Measurements from ENCODE around the gene RNASE9.
"Not testable (repeated sequence)": the region's sequence is repeated elsewhere in the genome, so short reads cannot be mapped to it uniquely, and the experiment has no call there.

The RNASE9 gene

DNA sequence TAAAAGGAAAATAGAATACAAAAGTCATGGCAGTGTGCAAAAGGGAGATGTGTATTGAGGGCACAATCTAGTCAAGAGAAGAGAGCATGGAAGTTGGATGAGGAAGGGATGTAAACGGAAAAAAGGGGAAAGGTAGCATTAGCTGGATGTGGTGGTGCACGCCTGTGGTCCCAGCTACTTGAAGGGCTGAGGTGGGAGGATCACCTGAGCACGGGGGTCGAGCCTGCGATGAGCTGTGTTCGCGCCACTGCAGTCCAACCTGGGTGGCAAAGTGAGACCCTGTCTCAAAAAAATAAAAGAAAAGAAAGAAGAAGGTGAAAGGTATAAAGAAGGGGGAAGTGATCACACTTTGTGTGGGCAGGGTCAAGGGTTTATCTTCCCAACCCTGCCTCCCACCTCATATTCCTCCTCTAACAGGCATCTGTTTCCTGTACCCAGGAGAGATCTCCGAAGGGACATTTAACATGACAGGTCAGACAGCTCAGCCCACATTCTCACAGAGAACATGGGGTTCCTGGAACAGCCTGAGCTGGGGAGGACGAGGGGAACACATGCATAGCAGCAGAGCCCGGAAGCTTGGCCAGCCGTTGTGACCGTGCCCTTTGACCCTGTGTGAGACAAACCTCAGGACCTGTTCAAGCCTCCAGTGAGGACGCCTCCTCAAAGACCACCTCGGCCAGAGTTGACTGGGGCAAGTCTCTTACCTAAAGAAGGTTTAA, 18.1 kb upstream of the RNASE9 start:
- no peak for FAIRE-seq
- DNase-seq (ENCODE audit: insufficient read length, low spot score) = no peak

DNA sequence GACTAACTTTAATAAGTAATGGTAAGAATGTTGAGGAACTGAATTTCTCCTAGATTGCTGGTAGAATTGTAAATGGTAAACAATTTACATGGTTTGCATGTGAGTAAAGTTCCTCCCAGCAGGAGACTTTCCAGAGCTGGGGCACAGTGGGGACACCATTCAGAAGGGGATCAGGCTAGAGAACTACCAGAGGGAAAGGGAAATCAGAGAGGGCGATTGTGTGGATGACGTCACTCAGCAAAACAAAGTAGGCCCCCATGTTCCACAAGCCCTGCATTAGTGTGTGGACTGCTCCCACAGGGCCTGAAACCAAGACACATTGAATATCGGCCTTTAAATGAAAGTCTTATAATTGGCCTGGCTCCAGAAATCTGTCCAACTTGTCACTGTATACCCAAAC, 17.5 kb upstream of the RNASE9 start:
- FAIRE-seq (no peak), DNase-seq (ENCODE audit: insufficient read length, low spot score) (no peak)

DNA sequence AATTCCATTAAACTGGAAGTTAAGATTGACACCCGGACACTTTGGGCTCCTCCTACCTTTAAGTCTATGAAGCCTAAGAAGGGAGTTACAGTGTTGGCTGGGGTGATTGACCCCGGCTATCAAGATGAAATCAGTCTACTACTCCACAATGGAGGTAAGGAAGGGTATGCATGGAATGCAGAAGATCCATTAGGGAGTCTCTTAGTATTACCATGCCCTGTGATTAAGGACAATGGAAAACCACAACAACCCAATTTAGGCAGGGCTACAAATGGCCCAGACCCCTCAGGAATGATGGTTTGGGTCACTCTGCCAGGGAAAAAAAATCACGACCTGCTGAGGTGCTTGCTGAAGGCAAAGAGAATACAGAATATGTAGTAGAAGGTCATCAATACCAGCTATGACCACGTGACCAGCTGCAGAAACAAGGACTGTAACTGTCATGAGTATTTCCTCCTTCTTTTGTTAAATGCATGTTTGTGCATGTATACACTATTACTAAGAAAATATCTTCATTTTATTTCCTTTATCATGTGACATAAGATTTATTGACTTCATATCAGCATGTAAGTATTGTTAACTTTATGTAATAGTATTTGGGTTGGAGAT, 11.6 kb upstream of the RNASE9 start:
- DNase-seq (ENCODE audit: insufficient read length, low spot score); FAIRE-seq: not testable (repeated sequence)

DNA sequence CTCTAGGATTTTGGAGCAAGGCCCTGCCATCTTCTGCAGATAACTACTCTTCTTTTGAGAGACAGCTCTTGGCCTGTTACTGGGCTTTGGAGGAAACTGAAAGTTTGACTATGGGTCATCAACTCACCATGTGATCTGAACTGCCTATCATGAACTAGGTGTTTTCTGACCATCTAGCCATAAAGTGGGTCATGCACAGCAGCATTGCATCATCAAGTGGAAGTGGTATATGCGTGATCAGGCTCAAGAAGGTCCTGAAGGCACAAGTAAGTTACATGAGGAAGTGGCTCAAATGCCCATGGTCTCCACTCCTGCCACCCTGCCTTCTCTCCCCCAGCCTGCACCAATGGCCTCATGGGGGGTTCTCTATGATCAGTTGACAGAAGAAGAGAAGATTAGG, 9.9 kb upstream of the RNASE9 start:
- DNase-seq (ENCODE audit: insufficient read length, low spot score); FAIRE-seq: not testable (repeated sequence)

DNA sequence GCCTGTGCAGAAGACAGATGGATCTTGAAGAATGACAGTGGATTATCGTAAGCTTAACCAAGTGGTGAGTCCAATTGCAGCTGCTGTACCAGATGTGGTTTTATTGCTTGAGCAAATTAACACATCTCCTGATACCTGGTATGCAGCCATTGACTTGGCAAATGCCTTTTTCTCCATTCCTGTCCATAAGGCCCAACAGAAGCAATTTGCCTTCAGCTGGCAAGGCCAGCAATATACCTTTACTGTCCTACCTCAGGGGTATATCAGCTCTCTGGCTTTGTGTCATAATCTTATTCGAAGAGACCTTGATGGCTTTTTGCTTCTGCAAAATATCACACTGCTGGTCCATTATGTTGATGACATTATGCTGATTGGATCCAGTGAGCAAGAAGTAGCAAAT, 9.0 kb upstream of the RNASE9 start:
- FAIRE-seq = not testable (repeated sequence)

DNA sequence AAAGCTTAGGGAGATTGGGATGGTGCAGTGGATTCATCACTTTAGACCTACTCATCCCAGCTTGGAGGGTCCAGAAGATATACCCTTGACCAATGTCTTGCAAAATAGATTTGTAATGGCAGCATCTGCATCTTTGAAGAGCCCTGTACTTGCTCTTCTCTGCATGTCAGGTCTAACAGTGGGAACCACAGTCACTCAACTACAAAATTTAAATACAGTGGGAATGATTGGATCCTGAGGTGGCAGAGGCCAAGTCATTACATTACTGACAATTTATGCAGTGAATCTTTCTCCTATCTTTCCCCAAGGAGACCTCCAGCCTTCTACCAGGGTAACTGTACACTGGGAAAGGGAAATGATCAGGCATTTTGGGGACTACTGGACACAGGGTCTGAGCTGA, 8.2 kb upstream of the RNASE9 start:
- DNase-seq (ENCODE audit: insufficient read length, low spot score) = no peak
- FAIRE-seq = no peak

More for the DNA sequence above, 9.0 kb upstream of the RNASE9 start:
- DNase-seq (ENCODE audit: insufficient read length, low spot score) = not testable (repeated sequence)

DNA sequence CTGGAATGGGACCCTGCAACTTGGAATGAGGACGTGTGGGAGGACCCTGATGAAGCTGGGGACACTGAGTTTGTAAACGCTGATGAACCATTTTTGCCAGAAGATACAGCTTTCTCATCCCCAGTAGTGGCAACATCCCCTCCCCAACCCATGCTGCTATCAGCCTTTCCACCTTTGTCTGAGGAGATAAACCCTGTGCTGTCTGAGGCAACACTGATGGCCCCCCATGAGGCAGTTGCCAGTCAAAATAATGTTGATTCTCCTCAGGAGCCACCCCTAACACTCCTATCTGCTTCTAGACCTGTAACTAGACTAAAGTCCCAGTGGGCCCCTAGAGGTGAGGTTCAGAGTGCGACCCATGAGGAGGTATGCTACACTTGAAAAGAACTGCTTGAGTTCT, 7.5 kb upstream of the RNASE9 start:
- no peak for DNase-seq (ENCODE audit: insufficient read length, low spot score)

DNA sequence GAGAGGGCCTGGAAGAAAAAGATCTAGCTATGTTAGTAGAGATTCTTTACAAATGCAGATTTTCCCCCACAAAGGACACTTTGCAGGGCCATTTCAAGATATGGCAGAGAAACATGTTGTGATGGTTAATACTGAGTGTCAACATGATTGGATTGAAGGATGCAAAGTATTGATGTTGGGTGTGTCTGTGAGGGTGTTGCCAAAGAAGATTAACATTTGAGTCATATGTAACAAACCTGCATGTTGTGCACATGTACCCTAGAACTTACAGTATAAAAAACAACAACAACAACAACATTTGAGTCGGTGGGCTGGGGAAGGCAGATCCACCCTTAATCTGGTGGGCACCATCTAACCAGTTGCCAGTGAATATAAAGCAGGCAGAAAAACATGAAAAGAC, 6.4 kb upstream of the RNASE9 start:
- not testable (repeated sequence) for DNase-seq (ENCODE audit: insufficient read length, low spot score); FAIRE-seq

More for the DNA sequence above, 7.5 kb upstream of the RNASE9 start:
- no peak for FAIRE-seq

DNA sequence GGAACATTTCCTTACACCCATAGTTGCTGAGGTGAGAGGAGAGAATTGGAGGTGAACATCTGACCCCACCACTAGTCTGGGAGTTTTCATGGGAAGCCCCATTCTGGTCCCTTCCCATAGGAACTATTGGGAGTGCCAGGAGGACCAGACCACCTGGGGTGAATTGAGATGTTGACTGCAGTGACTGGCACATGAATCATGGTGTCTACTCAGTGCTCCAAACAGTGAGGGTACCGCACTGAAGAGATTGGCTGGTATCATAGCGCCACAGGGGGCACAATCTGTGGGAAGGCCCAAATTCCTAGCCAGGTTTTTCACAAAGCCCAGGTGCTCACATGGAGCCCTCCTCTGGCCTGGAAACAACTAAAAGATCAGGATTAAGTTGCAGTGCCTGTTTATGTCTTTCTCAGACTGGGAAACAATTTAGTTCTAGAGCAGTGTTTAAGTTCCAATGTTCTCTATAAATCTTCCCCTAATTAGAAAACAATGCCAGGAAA, 3.7 kb upstream of the RNASE9 start:
- FAIRE-seq (no peak), DNase-seq (ENCODE audit: insufficient read length, low spot score) (no peak)

DNA sequence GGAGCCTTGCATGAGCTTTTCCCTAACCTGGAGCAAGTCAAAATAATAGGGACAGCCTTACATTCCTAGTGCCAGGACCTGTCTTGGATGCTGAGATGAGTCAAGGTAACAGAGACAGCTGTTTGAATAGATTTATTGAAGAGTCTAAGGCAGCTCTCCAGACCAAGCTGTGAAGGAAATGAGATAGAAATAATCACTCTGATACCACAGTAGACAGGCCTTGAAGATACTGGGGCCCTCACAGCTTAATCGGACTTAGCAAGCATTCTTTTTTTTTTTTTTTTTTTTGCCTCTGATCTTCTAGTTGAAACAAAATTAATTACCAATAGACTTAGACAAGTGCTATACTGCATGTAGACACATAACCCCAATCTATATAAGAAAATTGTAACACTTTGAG, 3.1 kb upstream of the RNASE9 start:
- DNase-seq (ENCODE audit: insufficient read length, low spot score) = no peak
- no peak for FAIRE-seq

DNA sequence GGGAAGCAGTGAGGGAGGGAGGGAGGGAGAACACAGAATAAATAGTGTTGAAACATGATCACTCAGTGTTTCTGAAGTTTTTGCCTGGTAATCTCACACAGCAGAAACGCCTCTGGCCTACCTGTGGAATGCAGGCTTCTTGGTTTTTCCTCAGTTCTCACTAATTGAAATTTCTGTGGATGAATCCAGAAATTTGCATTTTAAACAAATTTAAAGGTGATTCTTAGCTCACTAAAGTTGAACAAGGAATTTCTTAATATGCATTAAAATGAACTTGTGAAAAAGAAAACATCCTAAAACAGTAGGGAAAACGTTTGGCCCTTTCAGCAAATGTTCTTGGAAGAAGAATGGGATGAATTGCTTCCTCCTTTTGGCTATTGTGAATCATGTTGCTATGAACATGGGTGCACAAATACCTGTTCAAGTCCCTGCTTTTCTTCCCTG, 1.4 kb downstream of the RNASE9 start:
- DNase-seq (ENCODE audit: insufficient read length, low spot score) (no peak), FAIRE-seq (no peak)

DNA sequence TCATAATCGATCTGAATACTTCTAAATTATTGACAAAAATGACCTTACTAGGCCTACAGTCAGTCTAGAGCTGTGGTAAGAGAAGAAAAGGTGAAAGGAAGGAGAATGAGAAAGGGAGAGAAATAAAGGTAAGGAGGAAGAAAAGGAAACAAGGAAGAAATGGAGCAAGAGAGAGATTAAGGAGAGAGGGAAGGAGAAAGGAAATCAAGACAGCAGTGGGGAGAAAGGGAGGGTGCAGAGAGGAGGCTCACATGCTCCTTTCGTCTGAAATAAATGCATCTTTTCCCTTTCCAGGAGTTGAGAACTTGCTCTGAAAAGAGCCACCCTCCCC, 3.7 kb downstream of the RNASE9 start:
- FAIRE-seq = no peak
- no peak for DNase-seq (ENCODE audit: insufficient read length, low spot score)

DNA sequence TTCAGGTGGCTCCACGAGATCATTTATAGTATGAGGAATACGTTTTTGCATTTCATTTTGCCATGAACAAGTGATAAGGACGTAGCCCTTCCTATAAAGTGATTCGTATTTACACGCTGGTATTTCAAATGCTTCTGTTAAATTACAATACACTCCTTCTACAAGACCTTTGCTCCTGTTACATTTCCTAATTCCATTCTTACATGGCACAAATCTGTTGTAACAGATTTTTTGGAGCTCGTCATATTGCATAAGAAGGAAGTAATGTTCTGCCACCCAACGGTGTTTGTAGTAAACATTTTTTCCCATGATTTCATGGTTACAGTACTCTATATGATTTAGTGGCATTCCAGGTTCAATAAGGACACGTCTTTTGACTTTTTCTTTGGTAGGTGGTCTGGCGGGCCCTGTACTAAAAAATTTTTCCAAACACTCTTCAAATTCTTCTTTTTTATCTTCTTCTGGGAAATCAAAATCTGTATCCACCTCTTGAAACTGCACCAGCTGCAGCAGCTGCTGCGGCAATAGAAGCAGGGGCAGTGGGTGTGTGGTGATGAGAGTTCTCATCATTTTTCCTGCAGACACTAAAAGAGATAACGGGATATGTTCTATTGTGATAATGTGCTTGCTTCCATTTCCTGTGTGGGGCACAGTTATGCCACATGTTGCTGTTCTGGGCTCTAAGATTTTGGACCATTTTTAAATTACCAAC, 4.2 kb downstream of the RNASE9 start:
- FAIRE-seq (no peak), DNase-seq (ENCODE audit: insufficient read length, low spot score) (no peak)

DNA sequence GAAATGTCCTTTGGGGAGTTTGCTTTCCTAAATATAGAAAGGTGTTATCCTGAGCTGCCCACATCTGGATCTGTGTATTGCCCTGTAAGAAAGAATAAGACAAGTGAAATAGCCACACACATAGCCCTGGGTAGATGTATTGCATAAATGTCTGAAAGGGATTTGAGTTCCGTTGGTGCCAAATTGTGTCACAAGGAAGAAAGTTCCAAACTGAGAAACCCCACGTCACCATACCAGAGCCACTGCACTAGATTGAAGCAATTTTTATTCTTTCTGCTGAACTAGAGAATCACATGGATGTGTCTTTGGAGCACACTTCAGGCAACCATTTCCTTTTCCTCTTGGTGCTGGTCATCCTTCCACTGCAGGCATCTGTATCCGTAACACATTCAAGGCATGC, 5.0 kb downstream of the RNASE9 start:
- no peak for DNase-seq (ENCODE audit: insufficient read length, low spot score)
- no peak for FAIRE-seq

DNA sequence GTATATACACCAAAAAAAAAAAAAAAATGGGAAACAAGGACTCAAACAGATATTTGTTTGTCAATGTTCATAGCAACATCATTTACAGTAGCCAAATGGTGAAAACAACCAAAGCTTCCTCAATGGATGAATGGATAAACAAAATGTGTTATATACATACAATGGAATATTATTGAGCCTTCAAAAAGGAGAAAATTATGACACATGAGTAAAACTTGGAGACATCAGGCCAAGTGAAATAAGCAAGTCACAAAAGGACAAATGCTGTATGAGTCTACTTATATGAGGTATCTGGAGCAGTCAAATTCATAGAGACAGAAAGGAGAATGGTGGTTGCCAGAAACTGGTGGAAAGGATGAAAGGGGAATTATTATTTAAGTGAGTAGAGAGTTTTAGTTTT, 7.8 kb downstream of the RNASE9 start:
- FAIRE-seq (no peak), DNase-seq (ENCODE audit: insufficient read length, low spot score) (no peak)

DNA sequence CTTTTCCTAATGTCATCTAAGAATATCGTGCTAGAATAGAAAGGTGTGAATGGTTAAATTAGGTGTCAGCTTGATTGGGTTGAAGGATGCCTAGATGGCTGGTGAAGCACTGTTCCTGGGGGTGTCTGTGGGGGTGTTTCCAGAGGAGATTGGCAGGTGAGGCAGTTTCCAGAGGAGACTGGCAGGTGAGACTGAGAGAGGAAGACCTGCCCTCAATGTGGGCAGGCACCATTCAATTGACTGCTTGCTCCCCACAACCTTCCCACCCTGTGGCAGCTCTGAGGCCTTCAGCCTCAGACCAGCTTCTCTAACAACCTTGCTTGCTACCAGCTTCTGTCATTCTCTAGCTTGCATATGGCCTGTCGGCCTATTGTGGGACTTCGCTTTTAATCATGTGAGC, 9.2 kb downstream of the RNASE9 start:
- DNase-seq (ENCODE audit: insufficient read length, low spot score) = no peak
- FAIRE-seq = no peak

DNA sequence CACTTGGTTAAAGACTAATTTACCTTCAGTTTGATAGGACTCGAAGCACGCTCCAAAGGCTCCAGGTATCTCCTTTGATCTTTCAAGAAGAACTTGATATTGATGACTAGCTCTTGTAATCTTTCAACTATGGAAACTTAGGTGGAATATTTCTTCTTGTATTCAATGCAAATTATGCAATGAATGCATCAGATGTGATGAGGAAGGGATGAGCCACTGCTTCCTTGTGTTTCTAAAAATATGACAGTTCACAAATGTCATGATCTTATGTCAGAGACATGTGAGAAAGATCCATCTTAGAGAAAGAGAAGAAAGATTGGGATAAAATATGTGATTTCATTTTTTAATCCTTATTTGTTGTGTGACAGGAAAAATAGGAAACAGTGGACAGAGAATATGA, 9.9 kb downstream of the RNASE9 start:
- no peak for FAIRE-seq

DNA sequence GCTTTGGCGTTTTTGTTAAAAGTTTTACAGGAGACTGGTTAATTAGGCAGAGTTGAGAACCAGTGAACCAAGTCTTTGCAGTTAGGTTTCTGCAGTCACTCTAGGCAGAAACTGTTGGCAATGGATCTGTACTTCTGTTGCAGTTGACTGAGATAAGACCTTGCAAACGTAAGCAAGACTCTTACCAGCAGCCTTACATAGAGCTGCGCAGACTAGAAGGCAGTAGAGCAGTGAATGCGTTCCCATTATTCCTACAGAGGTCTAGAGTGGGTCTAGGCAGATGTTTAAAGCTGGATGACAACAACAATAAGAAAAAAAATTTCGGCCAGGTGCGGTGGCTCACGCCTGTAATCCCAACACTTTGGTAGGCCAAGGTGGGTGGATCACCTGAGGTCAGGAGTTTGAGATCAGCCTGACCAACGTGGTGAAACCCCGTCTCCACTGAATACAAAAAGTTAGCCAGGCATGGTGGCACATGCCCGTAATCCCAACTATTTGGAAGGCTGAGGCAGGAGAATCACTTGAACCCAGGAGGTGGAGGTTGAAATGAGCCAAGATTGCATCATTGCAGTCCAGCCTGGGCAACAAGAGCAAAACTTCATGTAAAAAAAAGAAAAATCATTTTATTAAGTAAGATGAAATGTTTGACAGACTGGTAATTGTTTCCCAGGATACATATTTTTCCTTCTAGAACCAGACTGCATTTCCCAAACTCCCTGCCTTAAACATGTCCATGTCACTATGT, 12.3 kb downstream of the RNASE9 start:
- DNase-seq (ENCODE audit: insufficient read length, low spot score) (no peak), FAIRE-seq (no peak)

More for the DNA sequence above, 9.9 kb downstream of the RNASE9 start:
- DNase-seq (ENCODE audit: insufficient read length, low spot score) = no peak

DNA sequence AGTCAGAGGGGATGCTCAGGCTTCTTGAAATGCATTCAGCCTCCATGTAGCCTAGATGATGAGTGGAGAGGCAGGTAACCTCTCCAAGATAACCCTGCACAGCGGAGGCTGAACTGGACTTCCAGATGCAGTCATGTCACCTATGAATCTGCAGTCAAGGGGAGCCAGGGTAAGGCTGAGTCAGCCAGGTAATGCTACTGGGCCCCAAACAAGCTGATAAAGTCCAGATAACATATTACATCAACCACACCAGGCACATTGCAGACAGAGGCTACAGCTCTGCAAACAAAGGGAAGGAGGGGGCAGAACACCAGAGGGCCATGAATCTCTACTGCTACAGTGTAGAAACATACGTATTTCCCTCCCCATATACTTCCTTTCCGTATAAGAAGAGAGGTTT, 14.0 kb downstream of the RNASE9 start:
- no peak for FAIRE-seq
- no peak for DNase-seq (ENCODE audit: insufficient read length, low spot score)

DNA sequence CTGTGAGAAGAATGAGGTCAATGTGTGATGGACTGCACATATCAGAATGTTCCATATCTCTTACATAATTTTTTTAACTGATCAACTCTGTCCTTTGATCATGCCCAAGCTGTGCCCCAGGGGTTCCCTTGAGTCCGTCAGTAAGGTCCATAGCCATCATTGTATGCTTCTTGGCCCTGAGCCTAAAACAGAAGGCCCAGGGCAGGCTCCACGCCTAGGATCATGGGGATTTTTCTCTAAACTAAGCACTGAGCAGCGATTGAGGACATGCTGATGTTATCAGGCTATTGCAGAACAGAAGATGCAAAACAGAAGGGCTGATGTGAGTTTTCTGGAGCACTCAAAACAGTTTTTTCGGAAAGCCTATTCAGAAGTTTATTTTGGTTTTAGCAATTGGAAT, 20.9 kb downstream of the RNASE9 start:
- no peak for DNase-seq (ENCODE audit: insufficient read length, low spot score)
- FAIRE-seq = no peak

All from HTR-8/SVneo (cell line).